Uterus (tissue), 2 donors: Measurements from ENCODE around the gene ULK3.

Experiments used
- POLR2A ChIP-seq, 2 donors: fragments of 450-650 bp; IDR thresholded peaks; one replicate each; pipeline ENCODE4 v1.6.1; 2016; ENCODE audit warnings: antibody characterized with exemption in 2 of 2, mild to moderate bottlenecking in 1 of 2, moderate library complexity in 1 of 2
- TF ChIP-seq, protein P1 (sequence below), 4 experiments: fragments of 200-600 bp in 2 of 4; fragments of 450-650 bp in 2 of 4; sonication (generic) in 2 of 4; IDR thresholded peaks; one replicate each; pipeline ENCODE4 v1.5.1; 2016 to 2019; ENCODE audit warnings: antibody characterized with exemption in 4 of 4, mild to moderate bottlenecking in 2 of 4, moderate library complexity in 1 of 4

DNA sequence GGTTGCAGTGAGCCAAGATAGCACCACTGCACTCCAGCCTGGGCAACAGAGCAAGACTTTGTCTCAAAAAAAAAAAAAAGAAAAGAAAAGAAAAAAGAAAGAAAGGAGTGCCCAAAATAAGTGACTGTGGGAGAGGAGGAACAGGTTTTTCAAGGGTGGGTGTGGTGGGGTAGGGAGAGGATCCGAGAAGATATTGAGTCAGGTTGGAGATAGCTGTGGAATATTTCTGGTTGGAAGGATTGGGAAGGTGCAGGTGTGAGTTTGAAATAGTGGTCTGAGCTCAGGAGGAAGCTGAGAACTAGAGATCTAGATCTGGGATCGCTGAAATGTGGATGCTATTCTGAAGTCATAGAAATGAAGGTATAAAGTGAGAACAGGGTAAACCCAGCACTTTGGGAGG lies 22.4 kb upstream of the ULK3 start:
- TF ChIP-seq, protein P1, sequence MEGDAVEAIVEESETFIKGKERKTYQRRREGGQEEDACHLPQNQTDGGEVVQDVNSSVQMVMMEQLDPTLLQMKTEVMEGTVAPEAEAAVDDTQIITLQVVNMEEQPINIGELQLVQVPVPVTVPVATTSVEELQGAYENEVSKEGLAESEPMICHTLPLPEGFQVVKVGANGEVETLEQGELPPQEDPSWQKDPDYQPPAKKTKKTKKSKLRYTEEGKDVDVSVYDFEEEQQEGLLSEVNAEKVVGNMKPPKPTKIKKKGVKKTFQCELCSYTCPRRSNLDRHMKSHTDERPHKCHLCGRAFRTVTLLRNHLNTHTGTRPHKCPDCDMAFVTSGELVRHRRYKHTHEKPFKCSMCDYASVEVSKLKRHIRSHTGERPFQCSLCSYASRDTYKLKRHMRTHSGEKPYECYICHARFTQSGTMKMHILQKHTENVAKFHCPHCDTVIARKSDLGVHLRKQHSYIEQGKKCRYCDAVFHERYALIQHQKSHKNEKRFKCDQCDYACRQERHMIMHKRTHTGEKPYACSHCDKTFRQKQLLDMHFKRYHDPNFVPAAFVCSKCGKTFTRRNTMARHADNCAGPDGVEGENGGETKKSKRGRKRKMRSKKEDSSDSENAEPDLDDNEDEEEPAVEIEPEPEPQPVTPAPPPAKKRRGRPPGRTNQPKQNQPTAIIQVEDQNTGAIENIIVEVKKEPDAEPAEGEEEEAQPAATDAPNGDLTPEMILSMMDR (IDR thresholded peaks at IDR 0.05) = no peak
- TF ChIP-seq POLR2A (IDR thresholded peaks at IDR 0.05) = no peak
